Muscle of arm (tissue), 12 donors: ENCODE data around the gene RAB12. TPM values are rescaled to one million over a fixed set of nuclear protein-coding genes. Genes with fewer than 3 reads are reported as not detected.
"Not testable (repeated sequence)": the region's sequence is repeated elsewhere in the genome, so short reads cannot be mapped to it uniquely, and the experiment has no call there.

Experiments used
- DNase-seq: peaks from one replicate; pipeline ENCODE4 v3.0.0-alpha.2; 2013
- polyA plus RNA-seq, 12 donors: library from polyadenylated mRNA; unstranded; fragments of 120-200 nt; gene quantifications; one replicate each; pipeline ENCODE4 v1.2.1, GENCODE V29; 2013; ENCODE audit not compliant: insufficient read length in 12 of 12

The RAB12 gene
- polyA plus RNA-seq, 12 donors, result 34.9 to 67.5 (median 54.5) TPM; not detected in 1

DNA sequence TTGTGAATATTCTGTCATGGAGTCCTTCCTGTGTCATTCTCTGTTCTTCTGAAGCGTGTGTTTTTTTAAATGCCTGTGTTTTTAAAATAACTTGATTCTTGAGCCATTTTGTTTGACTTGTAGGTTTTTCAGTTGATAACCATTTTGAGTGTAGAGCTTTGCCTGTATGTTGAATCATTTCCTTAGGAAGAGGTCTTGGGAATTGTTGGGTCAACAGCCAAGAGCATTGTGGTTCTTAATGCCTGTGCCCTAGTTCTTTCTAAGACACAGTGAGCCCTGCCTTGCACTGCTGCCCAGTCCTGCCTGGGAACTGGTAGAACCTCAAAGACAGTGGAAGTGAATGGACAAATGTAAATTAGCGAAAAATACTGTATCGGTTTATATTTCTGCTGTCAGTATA, 25.9 kb downstream of the RAB12 start:
- DNase-seq, result no peak

DNA sequence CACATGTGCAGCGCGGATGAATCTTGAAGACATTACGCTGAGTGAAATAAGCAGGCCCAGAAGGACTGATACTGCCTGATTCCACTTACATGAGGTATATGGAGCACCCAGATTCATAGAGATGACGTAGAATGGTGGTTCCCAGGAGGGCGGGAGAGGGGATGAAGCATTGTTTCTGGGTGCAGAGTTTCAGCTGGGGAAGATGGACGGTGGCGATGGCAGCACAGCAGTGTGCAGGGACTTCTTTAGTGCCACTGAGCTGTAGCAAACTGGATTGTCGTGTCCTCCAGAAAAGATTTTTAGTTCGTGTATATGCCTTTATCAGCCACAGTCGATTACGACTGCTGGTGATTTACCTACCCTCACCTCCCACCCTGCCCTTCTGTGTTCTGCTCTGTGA, 30.5 kb downstream of the RAB12 start:
- DNase-seq, result no peak

DNA sequence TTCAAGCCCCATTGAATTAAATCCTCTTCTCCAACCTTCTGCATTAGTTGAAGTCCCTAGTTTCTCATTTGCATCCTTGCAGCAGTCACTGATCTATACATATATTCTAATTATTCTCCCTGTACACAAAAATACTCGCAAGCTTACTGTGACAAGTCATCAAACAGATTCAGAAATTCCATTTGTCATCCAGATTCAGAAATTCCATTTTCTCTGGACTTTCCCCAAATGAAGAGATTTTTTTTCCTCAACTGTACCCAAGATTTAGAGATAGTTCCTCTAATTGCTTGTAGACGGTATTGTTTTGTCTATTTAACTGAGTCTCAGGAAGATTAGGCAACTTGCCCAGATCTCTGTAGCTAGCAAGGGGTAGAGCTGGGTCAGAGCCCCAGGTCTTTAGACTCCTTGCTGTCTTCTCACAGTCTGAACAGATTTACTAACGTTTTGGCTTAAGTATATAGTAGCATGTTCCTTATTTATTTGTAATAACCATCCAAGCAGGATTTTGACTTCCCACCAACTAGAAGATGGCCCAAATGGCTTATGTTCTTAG, 34.2 kb downstream of the RAB12 start:
- DNase-seq, result no peak

DNA sequence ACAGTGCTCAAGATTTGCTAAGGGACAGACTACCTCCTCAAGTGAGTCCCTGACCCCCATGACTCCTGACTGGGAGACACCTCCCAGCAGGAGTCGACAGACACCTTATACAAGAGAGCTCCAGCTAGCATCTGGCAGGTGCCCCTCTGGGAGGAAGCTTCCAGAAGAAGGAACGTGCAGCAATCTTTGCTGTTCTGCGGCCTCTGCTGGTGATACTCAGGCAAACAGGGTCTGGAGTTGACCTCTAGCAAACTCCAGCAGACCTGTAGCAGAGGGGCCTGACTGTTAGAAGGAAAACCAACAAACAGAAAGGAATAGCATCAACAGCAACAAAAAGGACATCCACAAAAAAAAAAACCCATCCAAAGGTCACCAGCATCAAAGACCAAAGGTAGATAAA, 38.1 kb downstream of the RAB12 start:
- DNase-seq, result not testable (repeated sequence)

DNA sequence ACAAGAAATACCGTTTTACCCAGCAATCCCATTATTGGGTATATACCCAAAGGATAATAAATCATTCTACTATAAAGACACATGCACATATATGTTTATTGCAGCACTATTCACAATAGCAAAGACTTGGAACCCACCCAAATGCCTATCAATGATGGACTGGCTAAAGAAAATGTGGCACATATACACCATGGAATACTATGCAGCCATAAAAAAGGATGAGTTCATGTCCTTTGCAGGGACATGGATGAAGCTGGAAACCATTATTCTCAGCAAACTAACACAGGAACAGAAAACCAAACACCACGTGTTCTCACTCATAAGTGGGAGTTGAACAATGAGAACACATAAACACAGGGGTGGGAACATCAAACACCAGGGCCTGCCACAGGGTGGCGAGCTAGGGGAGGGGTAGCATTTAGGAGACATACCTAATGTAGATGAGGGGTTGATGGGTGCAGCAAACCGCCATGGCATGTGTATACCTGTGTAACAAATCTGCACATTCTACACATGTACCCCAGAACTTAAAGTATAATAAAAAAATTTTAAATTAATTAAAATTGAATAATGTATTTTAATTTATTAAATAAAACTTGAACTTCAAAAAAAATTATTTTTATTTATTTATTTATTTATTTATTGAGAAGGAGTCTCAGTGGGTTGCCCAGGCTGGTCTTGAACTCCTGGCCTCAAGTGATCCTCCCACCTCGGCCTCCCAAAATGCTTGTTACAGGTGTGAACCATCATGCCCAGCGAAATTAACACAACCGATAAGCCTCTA, 42.4 kb downstream of the RAB12 start:
- not testable (repeated sequence) for DNase-seq

DNA sequence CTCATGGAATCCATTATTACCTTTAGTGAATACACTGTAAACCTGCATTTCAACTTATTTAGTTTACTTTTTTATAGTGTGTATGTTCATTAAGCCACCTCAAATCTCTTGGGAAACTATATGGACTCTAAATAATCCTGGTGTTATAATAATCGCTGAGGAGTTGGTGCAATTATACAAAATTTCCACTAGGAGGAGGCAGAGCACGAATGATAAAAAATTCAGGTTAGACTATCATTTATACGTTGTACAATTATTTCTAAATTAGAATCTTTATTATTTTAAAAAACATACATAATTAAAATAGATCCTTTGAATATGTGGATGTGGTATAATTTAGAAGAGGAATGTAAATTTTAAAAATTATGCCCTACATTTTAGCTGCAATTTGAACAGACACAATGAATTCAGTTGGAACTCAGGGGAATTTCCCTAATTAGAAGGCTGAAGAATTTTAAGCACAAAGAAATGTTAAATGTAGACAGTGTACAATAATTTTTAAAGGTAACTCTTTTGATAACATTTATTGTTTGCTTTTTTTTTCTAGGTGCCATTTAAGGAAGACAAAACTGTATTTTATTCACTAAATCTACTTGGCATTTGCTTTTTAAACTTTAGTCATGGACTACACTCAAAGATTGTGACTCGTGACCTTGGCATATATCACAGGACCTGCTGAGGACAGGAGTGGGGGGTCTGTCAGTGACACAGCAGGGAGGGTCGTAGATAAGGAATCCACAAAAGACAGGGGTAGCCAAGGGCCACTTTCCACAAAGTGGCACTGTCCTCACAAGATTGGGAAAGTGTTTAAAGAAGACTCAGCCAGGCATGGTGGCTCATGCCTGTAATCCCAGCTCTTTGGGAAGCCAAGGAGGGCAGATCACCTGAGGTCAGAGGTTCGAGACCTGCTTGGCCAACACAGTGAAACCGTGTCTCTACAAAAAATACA, 45.5 kb downstream of the RAB12 start:
- peak; percentile 19 for DNase-seq

DNA sequence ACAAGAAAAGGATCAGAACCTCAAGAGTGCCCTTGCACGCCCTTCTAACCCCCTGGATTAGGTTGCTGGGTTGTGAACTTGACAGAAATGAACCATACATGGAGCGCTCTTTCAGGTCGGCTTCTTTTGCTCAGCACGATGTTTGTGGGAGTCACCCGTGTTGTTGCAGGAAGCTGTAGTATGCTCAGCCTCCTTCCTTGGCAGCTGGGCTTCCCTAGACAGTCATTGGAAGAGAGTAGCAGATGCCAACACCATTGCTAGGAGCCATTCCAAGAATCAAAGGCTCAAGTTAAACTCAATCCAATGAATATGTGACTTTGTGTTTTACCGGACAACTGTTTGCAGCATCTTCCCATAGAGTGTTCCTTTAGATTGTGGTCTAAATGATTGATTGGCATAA, 47.0 kb downstream of the RAB12 start:
- no peak for DNase-seq

DNA sequence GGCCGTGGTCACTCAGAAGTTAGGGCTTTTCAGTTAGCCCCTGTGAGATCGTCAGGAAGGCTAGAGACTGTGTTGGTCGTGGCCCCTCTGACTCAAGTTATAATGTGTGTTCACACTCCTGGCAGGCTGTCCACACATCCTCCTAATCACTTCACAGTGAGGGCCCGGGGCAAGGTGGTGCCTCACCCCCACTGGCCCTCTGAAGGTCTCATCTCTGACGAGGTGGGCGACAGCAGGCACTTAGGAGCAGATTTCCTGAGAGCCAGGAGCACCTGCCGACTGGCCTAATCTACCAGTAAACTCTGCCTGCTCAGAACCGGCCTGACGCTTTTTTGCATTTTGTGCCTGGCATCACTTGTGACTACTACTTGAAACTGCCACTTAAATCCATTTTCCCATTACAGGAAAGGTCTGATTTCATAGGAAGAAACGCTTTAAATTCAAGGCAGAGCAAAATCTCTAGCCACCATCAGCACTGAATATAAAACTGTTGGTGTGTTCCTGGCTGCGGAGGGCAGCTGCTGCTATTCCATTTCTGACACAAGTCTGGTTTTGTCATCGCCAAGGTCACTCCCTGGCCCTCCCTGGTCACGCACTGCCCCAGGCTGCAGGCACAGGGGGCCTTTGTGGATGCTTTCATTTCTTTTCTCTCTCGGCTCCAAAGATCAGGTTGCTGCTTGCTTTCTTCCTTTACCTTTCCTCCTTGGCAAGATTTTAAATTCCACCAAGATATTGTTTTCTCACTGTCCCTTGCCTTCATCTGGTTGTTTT, 48.0 kb downstream of the RAB12 start:
- DNase-seq, result no peak

DNA sequence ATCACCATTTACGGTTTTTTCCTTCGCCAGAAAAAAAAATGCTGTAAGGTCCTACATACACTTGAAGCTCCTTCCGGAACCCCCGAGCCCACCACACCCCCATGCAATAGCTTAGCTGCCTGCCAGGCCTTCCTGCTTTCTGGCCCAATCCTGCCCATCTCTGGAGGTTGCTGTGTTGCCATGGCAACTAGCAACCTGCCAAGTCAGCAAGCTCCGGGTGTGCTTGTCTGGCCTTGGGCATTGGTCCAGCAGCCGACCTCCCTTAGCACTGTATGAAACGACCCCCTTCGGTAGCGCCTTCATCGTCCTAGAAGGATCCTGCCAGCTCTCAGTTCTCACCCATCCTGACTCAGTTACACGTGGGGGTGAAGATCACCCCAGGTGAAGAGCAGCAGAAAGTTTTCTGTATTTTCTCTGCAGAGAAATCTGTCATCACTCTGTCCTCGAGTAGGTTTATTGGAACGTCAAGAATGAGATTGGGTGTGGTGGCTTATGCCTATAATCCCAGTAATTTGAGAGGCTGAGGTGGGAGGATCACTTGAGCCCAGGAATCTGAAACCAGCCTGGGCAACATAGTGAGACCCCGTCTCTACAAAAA, 48.7 kb downstream of the RAB12 start:
- DNase-seq, result no peak

DNA sequence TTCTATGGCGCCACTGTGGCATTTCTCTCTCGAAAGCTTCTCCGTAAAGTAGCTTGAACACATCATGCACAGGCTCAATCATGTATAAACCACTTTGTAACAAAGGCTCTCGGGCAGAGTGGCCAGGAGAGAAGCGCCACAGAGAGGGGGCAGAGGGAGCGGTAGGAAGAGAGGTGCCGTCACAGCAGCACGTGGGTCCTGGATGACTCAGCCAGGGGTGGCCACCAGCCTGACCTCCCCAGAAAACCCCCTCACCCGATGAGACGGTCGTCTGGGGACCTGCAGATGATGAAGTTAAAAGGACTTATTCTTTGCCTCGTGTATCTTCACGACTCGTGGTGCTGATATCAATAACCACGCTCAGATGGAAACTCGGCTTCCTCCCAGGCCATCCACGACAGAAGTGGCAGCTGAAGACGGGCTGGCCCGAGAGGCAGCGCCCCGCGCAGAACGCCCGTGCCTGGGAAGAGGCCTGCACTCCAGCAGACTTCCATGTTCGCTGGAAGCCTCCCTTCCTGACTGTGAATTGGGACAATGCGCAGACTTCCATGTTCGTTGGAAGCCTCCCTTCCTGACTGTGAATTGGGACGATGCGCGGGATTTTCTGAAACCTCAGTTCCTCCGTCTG, 49.7 kb downstream of the RAB12 start:
- no peak for DNase-seq

DNA sequence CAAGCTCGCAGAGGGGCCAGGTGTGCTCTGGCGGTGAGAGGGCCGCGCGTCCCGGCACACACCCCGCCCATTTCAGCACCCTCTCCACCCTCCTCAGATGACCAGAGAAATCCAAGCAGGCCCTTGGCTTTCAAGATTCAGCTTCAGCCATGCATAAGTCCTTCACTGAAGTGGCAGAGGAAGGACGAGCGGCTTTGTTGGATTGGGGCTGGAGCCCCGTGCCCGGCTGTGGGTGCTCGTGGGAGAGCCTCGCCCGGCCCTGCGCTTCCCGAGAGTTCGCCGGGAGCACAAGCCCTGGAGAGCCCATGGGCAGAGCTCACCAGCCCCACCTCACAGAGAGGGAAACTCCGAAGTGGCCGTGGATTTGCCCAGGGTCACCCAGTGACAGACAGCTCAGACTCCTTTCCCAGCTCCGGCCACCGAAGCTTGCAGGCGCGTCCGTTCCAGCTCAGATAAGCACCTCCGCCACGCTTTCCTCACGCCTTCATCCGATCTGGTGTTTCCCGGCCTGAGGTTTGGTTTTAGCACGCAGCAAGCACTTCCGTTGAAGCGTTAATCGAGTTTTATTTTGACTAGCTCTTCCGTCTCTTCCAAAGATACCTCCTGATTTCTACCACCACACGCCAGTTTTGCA, 50.5 kb downstream of the RAB12 start:
- DNase-seq, result no peak

DNA sequence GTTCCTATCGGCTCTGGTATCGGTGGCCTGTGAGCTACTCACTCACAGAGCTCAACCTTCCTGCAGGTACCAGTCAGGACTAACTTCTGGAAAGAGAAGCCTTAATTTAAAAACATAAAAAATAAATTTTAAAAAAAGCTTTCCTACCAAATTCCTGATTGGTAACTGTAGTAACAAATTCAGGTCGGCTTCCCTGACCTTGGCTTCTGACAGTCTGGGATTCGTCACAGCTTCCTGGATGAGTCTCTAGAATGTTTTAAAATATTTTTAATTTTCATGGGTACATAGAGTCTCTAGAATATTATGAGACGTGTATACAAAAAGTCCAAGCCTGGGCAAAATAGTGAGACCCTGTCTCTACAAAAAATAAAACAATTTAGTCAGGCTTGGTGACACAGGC, 51.1 kb downstream of the RAB12 start:
- no peak for DNase-seq

DNA sequence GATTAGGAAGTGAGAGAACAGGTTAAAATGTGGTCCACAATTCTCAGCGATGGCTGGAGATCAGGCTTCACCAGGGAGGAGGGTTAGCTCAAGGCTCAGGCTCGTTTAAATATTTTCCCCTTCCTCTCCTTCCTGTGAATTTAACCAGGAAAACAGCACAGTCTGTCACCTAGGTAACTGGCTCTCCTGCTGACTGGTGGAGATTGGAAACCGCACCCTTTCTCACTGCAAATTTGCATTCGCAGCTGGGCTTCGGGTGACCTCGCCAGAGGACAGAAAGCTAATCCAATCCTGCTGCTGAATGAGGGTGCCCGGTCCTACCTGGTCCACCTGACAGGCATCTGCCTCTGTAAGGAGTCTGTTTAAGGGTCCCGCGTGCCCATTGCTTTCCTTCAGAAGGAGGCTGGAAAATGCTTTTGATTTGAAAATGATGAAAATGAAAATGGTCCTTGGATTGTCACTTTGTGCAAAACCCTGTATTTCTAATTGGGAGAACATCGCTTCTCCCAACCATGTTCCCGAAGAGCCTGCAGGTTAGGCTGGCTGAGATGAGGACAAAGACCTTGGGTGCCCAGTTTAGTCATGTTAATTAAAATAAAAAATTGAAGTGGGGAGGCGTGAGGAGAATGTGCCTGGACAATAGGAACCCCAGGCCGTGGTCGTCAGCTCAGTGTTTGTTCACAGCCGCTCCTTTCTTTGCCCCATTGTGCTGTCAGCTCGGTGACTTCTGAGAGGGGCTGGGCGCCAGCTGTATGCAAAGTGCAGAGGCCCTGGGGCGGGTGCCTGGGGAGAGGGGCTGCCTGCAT, 52.7 kb downstream of the RAB12 start:
- DNase-seq, result no peak

DNA sequence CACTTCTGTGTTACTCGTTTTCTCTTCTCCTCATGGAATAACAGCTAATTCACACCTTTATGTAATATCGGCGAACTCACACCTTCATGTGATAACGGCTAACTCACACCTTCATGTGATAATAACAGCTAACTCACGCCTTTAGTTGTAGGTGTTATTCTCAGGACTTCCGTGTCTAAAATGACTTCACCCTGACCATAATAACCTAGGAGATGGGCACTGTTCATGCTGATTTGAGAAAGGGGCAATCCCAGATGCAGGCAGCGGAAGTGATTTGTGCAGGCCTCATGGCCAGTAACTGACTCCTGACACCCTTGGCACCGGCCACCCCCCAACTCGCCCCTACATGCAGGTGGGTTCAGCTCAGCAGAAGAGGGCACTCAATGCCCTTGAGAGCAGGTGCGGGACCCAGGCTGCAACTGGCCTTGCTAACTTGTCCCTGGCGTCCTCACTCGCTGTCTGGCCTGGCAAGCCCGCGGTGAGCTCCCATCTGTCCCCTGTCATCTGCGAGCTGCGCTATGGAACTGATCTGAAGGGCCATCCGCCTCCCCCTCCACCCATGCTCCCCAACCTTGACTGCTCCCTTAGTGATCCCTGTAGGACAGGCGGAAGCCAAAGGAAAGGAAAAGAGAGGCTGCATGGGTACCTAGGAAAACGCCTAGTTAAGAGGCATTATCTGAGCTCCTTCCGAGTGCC, 53.5 kb downstream of the RAB12 start:
- no peak for DNase-seq

DNA sequence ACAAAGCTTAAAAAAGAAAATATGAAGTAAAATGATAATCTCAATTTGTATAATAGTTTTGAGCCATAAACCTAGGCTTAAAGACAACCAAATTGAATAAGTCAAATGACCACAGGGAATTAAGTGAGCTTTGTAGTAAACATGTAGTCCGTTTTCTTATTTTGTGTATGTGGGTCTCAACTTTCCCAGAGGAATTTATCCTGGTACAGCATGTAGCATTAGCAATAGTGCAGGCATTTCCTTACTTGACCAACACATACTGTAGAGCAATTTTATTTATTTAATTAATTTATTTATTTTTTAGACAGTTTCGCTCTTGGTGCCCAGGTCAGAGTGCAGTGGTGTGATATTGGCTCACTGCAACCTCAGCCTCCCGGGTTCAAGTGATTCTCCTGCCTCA, 58.6 kb downstream of the RAB12 start:
- DNase-seq, result no peak

DNA sequence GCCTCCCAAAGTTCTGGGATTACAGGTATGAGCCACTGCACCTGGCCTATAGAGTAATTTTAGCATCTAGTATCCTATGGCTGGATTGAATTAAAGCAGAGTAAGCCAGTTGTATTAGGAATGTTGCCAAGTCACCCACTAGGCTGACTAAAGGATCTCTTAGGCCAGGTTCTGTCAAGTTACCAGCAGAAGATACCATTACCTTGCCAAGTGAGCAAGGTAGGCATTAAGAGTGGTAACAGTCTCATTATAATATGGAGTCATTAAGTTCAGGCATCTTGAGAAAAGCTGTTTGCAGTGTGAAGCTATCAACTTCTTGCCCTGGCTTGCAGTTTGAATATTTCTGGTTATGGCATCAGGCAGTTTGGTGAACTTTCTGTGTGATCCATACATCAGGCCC, 59.1 kb downstream of the RAB12 start:
- DNase-seq, result no peak

DNA sequence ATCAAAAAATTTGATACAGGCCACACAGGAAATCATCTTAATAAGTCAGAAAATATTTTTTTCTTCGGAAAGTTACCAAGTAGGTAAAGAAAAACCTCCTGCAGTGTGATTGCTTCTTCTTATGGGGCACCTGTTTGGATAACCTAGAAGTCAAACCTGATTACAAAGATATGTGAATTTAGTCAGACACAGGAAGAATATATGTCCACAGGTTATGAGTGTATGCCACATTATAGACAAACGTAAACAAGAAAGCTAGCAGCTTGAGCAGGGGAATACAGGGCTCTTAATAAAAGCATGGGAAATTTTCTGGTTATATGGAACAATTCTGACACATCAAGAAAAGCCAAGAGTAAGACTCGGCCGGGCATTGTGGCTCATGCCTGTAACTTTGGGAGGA, 60.3 kb downstream of the RAB12 start:
- no peak for DNase-seq

DNA sequence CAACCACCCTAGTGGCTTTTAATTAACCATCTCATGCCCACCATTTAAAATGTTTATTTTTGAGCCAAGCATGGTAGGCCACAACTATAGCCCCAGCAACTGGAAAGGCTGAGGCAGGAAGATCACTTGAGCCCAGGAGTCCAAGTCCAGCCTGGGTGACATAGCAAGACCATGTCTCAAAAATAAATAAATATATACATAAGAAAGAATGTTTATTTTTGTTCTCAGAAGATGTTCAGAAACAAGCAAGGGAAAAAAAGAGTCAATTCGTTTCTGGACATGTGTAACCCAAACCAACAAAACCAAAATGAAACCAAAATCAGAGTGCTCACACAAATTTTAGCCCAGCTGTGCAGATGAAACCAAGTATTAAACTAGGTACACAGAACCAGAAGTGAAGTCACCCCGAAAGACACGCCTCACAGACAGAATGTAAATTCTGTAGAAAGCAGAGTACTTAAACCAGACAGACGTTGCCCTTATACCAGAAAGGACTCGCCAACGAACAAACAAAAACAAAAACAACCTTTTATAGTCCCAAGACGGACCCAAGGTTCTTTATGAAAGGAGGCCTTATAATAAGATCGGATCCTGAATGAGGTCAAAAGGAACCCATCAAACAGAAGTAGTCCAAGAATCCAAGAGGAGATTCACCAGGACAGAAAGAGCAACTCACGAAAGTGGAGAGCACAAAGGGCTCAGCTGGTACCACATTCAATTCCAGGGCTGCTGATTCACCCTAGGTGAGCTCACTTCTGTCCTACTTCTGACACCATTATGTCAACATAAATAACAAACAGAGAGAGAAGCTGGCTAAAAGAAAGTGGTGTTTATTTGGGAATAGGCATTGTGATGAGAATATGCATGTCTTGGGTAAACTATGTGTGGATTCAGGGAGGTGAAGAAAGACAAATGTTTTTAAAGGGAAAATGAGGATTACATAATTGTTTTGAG, 64.3 kb downstream of the RAB12 start:
- no peak for DNase-seq
